Calu3 (cell line): ENCODE measurements around the gene EPHB2. TPM values are rescaled to one million over a fixed set of nuclear protein-coding genes. Genes with fewer than 3 reads are reported as not detected.

Experiments
- BruUV-seq: library from RNA; stranded (reverse); fragments of 400-500 nt; replicated peaks from 2 replicates; lab custom pipeline; 2021; lab: Mats Ljungman, UMichigan
- CTCF ChIA-PET: fragments of 300-600 bp; sonication (Branson Sonifier 250); formaldehyde crosslinking; loops from one replicate; lab custom pipeline; 2022; ENCODE audit warnings: antibody characterized with exemption; lab: Charles Lee
- DNase-seq: peaks from one replicate; pipeline ENCODE4 v3.0.0; 2022
- H3K27ac Mint-ChIP-seq: one replicate; pipeline ENCODE4 v1.8.0; 2022; ENCODE audit warnings: mixed read lengths; ENCODE audit not compliant: unreplicated experiment
- H3K27me3 Mint-ChIP-seq: one replicate; pipeline ENCODE4 v1.8.0; 2022; ENCODE audit warnings: mixed read lengths; ENCODE audit not compliant: unreplicated experiment
- H3K36me3 Mint-ChIP-seq: one replicate; pipeline ENCODE4 v1.8.0; 2022; ENCODE audit warnings: mild to moderate bottlenecking, moderate library complexity, mixed read lengths; ENCODE audit not compliant: insufficient read depth, unreplicated experiment
- H3K4me1 Mint-ChIP-seq: one replicate; pipeline ENCODE4 v1.8.0; 2022; ENCODE audit warnings: mild to moderate bottlenecking, low read depth, mixed read lengths; ENCODE audit not compliant: unreplicated experiment
- H3K4me3 Mint-ChIP-seq: one replicate; pipeline ENCODE4 v1.8.0; 2022; ENCODE audit warnings: mild to moderate bottlenecking, low read depth, moderate library complexity, mixed read lengths; ENCODE audit not compliant: unreplicated experiment
- H3K9me3 Mint-ChIP-seq: one replicate; pipeline ENCODE4 v1.8.0; 2022; ENCODE audit warnings: low read depth, mixed read lengths; ENCODE audit not compliant: unreplicated experiment
- intact Hi-C: fragments of 100-400 bp; cut with micrococcal nuclease; formaldehyde crosslinking; loops from one replicate; pipeline ENCODE4 v1.10.0; 2022; ENCODE audit not compliant: unreplicated experiment
- total RNA-seq: library from RNA; stranded (reverse); gene quantifications from 2 replicates; pipeline ENCODE4 v1.2.3, GENCODE V29; 2022
- TF ChIP-seq, protein P1 (sequence below): fragments of 200-600 bp; IDR thresholded peaks from one replicate; pipeline ENCODE4 v1.8.0; 2022; ENCODE audit warnings: antibody characterized with exemption; ENCODE audit not compliant: unreplicated experiment

EPHB2 gene
- total RNA-seq, 1 experiment from 2014 or later = 19.3 TPM

DNA sequence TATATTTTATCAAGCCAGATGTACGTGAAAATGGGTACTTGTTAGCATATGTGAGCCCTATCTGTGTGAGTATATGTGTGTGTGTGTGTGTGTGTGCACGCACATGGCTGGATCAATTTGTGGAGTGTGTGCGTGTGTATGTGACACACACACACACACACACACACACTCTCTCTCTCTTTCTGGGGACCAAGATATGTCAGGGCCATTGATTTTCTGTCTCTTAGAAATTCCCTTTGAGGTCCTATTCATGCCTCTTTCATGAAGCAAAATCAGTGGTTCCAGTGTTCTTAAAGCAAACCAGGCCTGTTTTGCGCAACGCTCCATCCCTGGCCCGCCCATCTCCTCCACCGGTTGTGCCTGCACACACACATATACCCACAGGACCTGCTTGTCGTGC, 90.0 kb downstream of the EPHB2 start:
- Mint-ChIP-seq H3K4me1 (peaks cover 8% of the 10 kb centered on the region), H3K27me3 (no peaks in the 10 kb centered on the region), H3K9me3 (no peaks in the 10 kb centered on the region), H3K36me3 (no peaks in the 10 kb centered on the region), H3K4me3 (no peak overlapping the region), H3K27ac (no peak overlapping the region)
- CTCF ChIA-PET = no interaction called here
- TF ChIP-seq, protein P1, sequence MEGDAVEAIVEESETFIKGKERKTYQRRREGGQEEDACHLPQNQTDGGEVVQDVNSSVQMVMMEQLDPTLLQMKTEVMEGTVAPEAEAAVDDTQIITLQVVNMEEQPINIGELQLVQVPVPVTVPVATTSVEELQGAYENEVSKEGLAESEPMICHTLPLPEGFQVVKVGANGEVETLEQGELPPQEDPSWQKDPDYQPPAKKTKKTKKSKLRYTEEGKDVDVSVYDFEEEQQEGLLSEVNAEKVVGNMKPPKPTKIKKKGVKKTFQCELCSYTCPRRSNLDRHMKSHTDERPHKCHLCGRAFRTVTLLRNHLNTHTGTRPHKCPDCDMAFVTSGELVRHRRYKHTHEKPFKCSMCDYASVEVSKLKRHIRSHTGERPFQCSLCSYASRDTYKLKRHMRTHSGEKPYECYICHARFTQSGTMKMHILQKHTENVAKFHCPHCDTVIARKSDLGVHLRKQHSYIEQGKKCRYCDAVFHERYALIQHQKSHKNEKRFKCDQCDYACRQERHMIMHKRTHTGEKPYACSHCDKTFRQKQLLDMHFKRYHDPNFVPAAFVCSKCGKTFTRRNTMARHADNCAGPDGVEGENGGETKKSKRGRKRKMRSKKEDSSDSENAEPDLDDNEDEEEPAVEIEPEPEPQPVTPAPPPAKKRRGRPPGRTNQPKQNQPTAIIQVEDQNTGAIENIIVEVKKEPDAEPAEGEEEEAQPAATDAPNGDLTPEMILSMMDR = no peak
- no peak for DNase-seq
- no TSS peak for BruUV-seq
- intact Hi-C loops = no loop called here

DNA sequence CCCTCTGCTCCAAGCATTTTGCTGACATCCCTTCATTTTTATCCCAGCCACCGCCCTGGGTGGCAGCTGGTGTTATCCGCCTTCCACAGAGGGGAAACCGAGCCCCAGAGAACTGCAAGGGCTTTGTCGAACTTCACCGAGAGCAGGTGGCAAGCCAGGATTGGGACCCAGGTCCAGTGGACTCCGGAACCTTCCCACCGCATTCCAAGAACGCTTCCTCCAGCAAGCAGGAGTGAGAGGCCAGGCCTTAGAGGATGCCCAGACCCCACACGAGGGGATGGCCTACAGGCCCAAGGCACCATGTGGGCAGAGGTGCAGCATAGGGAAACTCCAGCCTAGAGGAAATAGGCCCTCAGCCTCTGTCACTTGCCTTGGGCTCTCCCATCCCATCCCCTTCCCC, 90.7 kb downstream of the EPHB2 start:
- H3K27me3 Mint-ChIP-seq = no peaks in the 10 kb centered on the region
- no peak overlapping the region for H3K27ac Mint-ChIP-seq
- CTCF ChIA-PET = no interaction called here
- intact Hi-C loops = no loop called here
- H3K36me3 Mint-ChIP-seq = no peaks in the 10 kb centered on the region
- TF ChIP-seq, protein P1 = no peak
- BruUV-seq = no TSS peak
- peaks cover 9% of the 10 kb centered on the region for H3K4me1 Mint-ChIP-seq
- no peaks in the 10 kb centered on the region for H3K9me3 Mint-ChIP-seq
- DNase-seq = no peak
- no peak overlapping the region for H3K4me3 Mint-ChIP-seq

DNA sequence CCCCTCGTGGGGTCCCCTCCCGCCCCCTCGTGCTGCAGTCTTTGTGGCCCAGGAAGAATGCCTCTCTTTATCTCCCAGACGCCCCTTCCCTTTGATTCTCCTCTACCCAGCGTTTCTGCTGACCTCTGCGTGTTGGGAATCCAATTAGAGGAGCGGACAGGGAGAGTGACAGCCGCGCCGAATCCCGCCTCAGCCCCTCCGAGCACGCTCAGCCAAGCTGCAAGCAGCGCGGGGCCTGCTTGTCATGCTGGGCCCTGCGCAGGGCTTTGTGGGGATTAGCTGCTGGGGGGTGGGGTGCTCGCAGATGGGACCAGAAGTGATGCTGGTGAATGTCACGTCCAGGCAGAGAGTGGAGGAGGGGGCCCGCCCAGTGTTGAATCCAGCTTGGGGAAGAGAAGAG, 91.1 kb downstream of the EPHB2 start:
- Mint-ChIP-seq H3K36me3 (no peaks in the 10 kb centered on the region), H3K4me3 (no peak overlapping the region), H3K27ac (no peak overlapping the region), H3K9me3 (no peaks in the 10 kb centered on the region), H3K27me3 (no peaks in the 10 kb centered on the region), H3K4me1 (peaks cover 9% of the 10 kb centered on the region)
- BruUV-seq = no TSS peak
- intact Hi-C loops = no loop called here
- TF ChIP-seq, protein P1 = no peak
- no peak for DNase-seq
- CTCF ChIA-PET = no interaction called here

DNA sequence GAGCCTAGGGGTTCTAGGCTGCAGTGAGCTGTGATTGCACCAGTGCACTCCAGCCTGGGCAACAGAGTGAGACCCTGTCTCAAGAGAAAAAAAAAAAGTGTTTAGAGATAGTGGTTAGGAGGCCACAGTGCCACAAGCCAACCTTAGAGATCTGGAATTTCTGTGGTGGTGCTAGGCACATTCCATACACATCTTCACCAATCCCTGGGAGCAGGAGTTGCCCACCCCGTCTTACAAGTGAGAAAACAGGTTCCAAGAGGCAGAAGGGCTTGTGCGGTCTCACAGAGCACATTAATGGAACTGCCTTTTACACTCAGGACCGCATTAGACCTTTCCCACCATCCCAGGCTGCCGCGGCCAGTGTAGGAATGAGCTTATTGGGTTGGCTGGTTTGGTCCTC, 93.2 kb downstream of the EPHB2 start:
- Mint-ChIP-seq H3K4me3 (no peak overlapping the region), H3K36me3 (no peaks in the 10 kb centered on the region), H3K27me3 (no peaks in the 10 kb centered on the region), H3K27ac (no peak overlapping the region), H3K9me3 (no peaks in the 10 kb centered on the region), H3K4me1 (peaks cover 9% of the 10 kb centered on the region)
- TF ChIP-seq, protein P1 = no peak
- DNase-seq = no peak
- BruUV-seq = no TSS peak
- intact Hi-C loops = no loop called here
- CTCF ChIA-PET = no interaction called here
